Ascending aorta (tissue), 2 donors: ENCODE results near the gene ZNF485. TPM values are rescaled to one million over a fixed set of nuclear protein-coding genes. Genes with fewer than 3 reads are reported as not detected.
"Not testable (repeated sequence)": the region's sequence is repeated elsewhere in the genome, so short reads cannot be mapped to it uniquely, and the experiment has no call there.

Experiments
- DNase-seq, 2 donors: peaks; one replicate each; pipeline ENCODE4 v3.0.0-alpha.2; 2019; ENCODE audit warnings: low spot score in 2 of 2
- H3K27ac ChIP-seq, 2 donors: fragments of 200-600 bp; sonication (generic); one replicate each; pipeline ENCODE4 v1.5.1; 2016 to 2017; ENCODE audit warnings: mild to moderate bottlenecking in 1 of 2
- H3K27me3 ChIP-seq: fragments of 200-600 bp; sonication (generic); one replicate; pipeline ENCODE4 v1.5.1; 2017
- H3K36me3 ChIP-seq, 2 donors: fragments of 200-600 bp; sonication (generic); one replicate each; pipeline ENCODE4 v1.5.1; 2016
- H3K4me1 ChIP-seq, 2 donors: fragments of 200-600 bp; sonication (generic); one replicate each; pipeline ENCODE4 v1.5.1; 2016 to 2017; ENCODE audit warnings: mild to moderate bottlenecking in 1 of 2
- H3K4me3 ChIP-seq, 2 donors: fragments of 200-600 bp; sonication (generic); one replicate each; pipeline ENCODE4 v1.5.1; 2016 to 2017; ENCODE audit warnings: mild to moderate bottlenecking in 1 of 2
- H3K9me3 ChIP-seq, 2 donors: fragments of 200-600 bp; sonication (generic); one replicate each; pipeline ENCODE4 v1.5.1; 2016
- intact Hi-C: fragments of 100-400 bp; cut with DNase I; formaldehyde crosslinking; loops from one replicate; pipeline ENCODE4 v1.15.1; 2023
- total RNA-seq: library from RNA; depleted of rRNA; stranded (reverse); fragments of >200 nt; gene quantifications from one replicate; pipeline ENCODE4 v1.1.0, GENCODE V29; 2016
- TF ChIP-seq, protein P1 (sequence below), 3 experiments: fragments of 200-600 bp in 2 of 3; fragments of 450-650 bp in 1 of 3; sonication (generic) in 2 of 3; IDR thresholded peaks; one replicate each; pipeline ENCODE4 v1.5.1; 2016 to 2019; ENCODE audit warnings: antibody characterized with exemption in 3 of 3, mild to moderate bottlenecking in 1 of 3, moderate library complexity in 1 of 3

ZNF485 gene
- total RNA-seq, 1 donor from 2014 or later: 0.43 TPM

DNA sequence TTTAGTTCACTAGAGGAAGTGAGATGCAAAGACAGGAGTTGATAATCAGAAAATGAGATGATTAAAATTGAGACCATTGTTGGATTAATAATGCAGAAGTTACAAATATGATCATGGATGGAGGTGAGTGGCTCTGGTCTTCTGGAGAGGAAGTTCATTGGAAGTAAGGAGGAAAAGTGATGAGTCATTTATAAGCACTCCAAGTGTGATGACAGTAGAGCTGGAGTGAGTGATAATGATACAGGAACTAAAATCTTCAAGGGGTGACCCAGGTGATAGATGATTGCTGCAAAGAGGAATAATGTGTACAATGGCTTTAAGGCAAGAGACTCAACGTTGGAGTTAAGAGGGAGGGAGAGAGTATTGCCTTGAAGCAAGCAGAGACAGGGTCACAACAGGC is 21.7 kb downstream of the ZNF485 start:
- H3K36me3 ChIP-seq: no peaks in the 10 kb centered on the region
- H3K27me3 ChIP-seq: no peaks in the 10 kb centered on the region
- DNase-seq: no peak
- TF ChIP-seq, protein P1, sequence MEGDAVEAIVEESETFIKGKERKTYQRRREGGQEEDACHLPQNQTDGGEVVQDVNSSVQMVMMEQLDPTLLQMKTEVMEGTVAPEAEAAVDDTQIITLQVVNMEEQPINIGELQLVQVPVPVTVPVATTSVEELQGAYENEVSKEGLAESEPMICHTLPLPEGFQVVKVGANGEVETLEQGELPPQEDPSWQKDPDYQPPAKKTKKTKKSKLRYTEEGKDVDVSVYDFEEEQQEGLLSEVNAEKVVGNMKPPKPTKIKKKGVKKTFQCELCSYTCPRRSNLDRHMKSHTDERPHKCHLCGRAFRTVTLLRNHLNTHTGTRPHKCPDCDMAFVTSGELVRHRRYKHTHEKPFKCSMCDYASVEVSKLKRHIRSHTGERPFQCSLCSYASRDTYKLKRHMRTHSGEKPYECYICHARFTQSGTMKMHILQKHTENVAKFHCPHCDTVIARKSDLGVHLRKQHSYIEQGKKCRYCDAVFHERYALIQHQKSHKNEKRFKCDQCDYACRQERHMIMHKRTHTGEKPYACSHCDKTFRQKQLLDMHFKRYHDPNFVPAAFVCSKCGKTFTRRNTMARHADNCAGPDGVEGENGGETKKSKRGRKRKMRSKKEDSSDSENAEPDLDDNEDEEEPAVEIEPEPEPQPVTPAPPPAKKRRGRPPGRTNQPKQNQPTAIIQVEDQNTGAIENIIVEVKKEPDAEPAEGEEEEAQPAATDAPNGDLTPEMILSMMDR (IDR thresholded peaks at IDR 0.05): no peak
- H3K9me3 ChIP-seq: peaks cover 0 to 3% of the 10 kb centered on the region in 2 donors
- H3K4me1 ChIP-seq: no peaks in the 10 kb centered on the region
- intact Hi-C loops: no loop called here
- no peak overlapping the region for H3K27ac ChIP-seq
- no peak overlapping the region for H3K4me3 ChIP-seq

GRCh38 chr10:43628956-43629355 is 22.7 kb downstream of the ZNF485 start:
- Histone ChIP-seq H3K4me3 (no peak overlapping the region), H3K9me3 (peaks cover 0 to 10% of the 10 kb centered on the region in 2 donors), H3K36me3 (no peaks in the 10 kb centered on the region), H3K4me1 (no peaks in the 10 kb centered on the region), H3K27ac (no peak overlapping the region), H3K27me3 (no peaks in the 10 kb centered on the region)
- DNase-seq: no peak
- intact Hi-C loops: no loop called here
- TF ChIP-seq, protein P1 (IDR thresholded peaks at IDR 0.05): no peak

DNA sequence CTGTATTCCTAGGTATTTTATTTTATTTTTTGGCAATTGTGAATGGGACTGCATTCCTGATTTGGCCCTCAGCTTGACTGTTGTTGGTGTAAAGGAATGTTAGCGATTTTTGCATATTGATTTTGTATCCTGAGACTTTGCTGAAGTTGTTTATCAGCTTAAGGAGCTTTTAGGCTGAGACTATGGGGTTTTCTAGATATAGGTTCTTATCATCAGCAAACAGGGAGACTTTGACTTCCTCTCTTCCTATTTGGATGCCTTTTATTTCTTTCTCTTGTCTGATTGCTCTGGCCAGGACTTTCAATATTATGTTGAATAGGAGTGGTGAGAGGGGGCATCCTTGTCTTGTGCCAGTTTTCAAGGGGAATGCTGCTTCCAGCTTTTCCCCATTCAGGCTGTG is 29.6 kb downstream of the ZNF485 start:
- H3K27ac ChIP-seq, H3K36me3 ChIP-seq, DNase-seq, H3K4me3 ChIP-seq, H3K4me1 ChIP-seq, H3K27me3 ChIP-seq, intact Hi-C loops: not testable (repeated sequence)
- peaks cover 0 to 71% of the 10 kb centered on the region in 2 donors for H3K9me3 ChIP-seq

GRCh38 chr10:43640603-43641002 is 34.4 kb downstream of the ZNF485 start:
- no peak for DNase-seq
- H3K4me3 ChIP-seq: no peak overlapping the region
- H3K27me3 ChIP-seq: no peaks in the 10 kb centered on the region
- intact Hi-C loops: no loop called here
- no peak overlapping the region for H3K27ac ChIP-seq
- H3K36me3 ChIP-seq: peaks cover 28 to 35% of the 10 kb centered on the region in 2 donors
- H3K4me1 ChIP-seq: no peaks in the 10 kb centered on the region
- peaks cover 36 to 92% of the 10 kb centered on the region in 2 donors for H3K9me3 ChIP-seq
- TF ChIP-seq, protein P1 (IDR thresholded peaks at IDR 0.05): no peak

DNA sequence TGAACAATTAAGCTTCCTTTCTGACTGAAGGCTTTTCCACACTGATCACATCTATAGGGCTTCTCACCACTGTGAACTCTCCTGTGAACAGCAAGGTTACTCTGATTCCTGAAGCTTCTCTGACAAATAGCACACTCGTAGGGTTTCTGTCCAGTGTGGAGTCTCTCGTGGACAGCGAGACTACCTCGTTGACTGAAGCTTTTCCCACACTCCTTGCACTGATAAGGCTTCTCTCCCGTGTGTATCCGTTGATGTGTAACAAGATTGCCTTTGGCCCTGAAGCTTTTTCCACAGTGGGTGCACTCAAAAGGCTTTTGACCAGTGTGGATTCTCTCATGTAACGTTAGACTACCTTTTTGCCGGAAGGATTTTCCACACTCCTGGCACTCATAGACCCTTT is 38.0 kb downstream of the ZNF485 start:
- peaks cover 0 to 5% of the 10 kb centered on the region in 2 donors for H3K4me1 ChIP-seq
- intact Hi-C loops: loop anchor here (2.0 kb wide), 1 partner anchor 43 kb away; no protein-coding TSS in a partner anchor
- no peak overlapping the region for H3K4me3 ChIP-seq
- no peak for DNase-seq
- peaks cover 33 to 47% of the 10 kb centered on the region in 2 donors for H3K36me3 ChIP-seq
- peaks cover 55 to 78% of the 10 kb centered on the region in 2 donors for H3K9me3 ChIP-seq
- H3K27me3 ChIP-seq: no peaks in the 10 kb centered on the region
- no peak overlapping the region for H3K27ac ChIP-seq
- TF ChIP-seq, protein P1 (IDR thresholded peaks at IDR 0.05): no peak

DNA sequence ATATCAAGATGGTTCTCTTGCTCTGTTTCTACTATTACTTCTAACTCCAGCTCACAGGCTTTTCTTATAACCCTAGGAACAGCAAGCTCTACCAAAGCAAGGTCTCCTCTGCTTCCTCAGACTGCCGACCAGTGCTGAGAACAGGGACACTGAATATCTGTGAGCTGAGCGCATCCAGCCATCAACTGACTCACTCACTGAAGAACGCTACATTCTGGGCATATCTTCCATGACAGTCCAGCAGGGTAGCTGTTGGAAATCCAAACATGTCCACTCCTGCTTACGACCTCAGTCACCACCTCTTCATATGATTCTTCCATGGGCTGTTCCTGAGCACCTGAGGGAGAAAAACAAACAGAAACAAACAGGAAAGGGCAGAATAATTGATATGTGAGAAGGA is 39.6 kb downstream of the ZNF485 start:
- Histone ChIP-seq H3K4me3 (no peak overlapping the region), H3K36me3 (peaks cover 33 to 47% of the 10 kb centered on the region in 2 donors), H3K27ac (no peak overlapping the region), H3K4me1 (peaks cover 0 to 5% of the 10 kb centered on the region in 2 donors), H3K9me3 (peaks cover 55 to 62% of the 10 kb centered on the region in 2 donors), H3K27me3 (no peaks in the 10 kb centered on the region)
- no peak for DNase-seq
- intact Hi-C loops: loop anchor here (2.0 to 5.0 kb wide), 2 partner anchors 45 to 1094 kb away; no protein-coding TSS in a partner anchor
- TF ChIP-seq, protein P1 (IDR thresholded peaks at IDR 0.05): no peak
